Stomach (tissue), 9 donors: ENCODE measurements around the gene LIN7A. TPM values are rescaled to one million over a fixed set of nuclear protein-coding genes. Genes with fewer than 3 reads are reported as not detected.

ENCODE experiments used
- DNase-seq, 2 donors: peaks; one replicate each; pipeline versions ENCODE4 v3.0.0 to v3.0.0-alpha.2; 2013 to 2019
- H3K27ac ChIP-seq, 5 donors: fragments of 200-600 bp in 4 of 5; sonication (generic) in 4 of 5; one replicate each; pipeline ENCODE4 v1.5.1; 2013 to 2019; ENCODE audit warnings: mild to moderate bottlenecking in 1 of 5, moderate library complexity in 1 of 5
- H3K27me3 ChIP-seq, 3 donors: fragments of 200-600 bp; sonication (generic); one replicate each; pipeline ENCODE4 v1.5.1; 2017 to 2019; ENCODE audit warnings: mixed run types in 1 of 3
- H3K36me3 ChIP-seq, 4 donors: fragments of 200-600 bp; sonication (generic); 1 replicate in 3 of 4; 2 replicates in 1 of 4; pipeline ENCODE4 v1.5.1; 2016 to 2019
- H3K4me1 ChIP-seq, 4 donors: fragments of 200-600 bp; sonication (generic); one replicate each; pipeline ENCODE4 v1.5.1; 2016 to 2019
- H3K4me3 ChIP-seq, 4 donors: fragments of 200-600 bp; sonication (generic) in 3 of 4; one replicate each; pipeline ENCODE4 v1.5.1; 2016 to 2019; ENCODE audit warnings: mild to moderate bottlenecking in 1 of 4
- H3K9me3 ChIP-seq, 4 donors: fragments of 200-600 bp; sonication (generic); one replicate each; pipeline ENCODE4 v1.5.1; 2016 to 2019
- EP300 ChIP-seq: sonication (generic); formaldehyde crosslinking; IDR thresholded peaks from one replicate; pipeline ENCODE4 v1.6.1; 2017; ENCODE audit warnings: antibody characterized with exemption
- POLR2A ChIP-seq, 4 donors: fragments of 450-650 bp; IDR thresholded peaks; one replicate each; pipeline ENCODE4 v1.6.1; 2016; ENCODE audit warnings: antibody characterized with exemption in 4 of 4, control low read depth in 2 of 4, mild to moderate bottlenecking in 1 of 4, moderate library complexity in 1 of 4
- POLR2AphosphoS5 ChIP-seq, 3 donors: sonication (generic); formaldehyde crosslinking; IDR thresholded peaks; one replicate each; pipeline ENCODE4 v1.6.1; 2016; ENCODE audit warnings: antibody characterized with exemption in 3 of 3
- WGBS, 5 donors: extraction: QIAGEN DNeasy Blood & Tissue Kit in 3 of 5; methylation state at CpG; one replicate each; pipeline versions ENCODE4 v1.1.5 to v1.1.7; 2013 to 2018; 5-methylcytosine and 5-hydroxymethylcytosine counted together
- intact Hi-C: fragments of 100-400 bp; cut with DNase I; formaldehyde crosslinking; loops from one replicate; pipeline ENCODE4 v1.15.1; 2023; ENCODE audit warnings: low total_unique reads
- polyA plus RNA-seq, 3 donors: library from polyadenylated mRNA; stranded (reverse); fragments of 200-250 nt; gene quantifications; one replicate each; pipeline ENCODE4 v1.2.3, GENCODE V29; 2013
- total RNA-seq, 5 donors: library from RNA; depleted of rRNA; stranded (reverse); fragments of >200 nt; gene quantifications; one replicate each; pipeline versions ENCODE4 v1.1.0 to v1.2.3, GENCODE V29; 2014 to 2016
- TF ChIP-seq, protein P1 (sequence below), 7 experiments: fragments of 450-650 bp in 4 of 7; fragments of 200-600 bp in 3 of 7; sonication (generic) in 3 of 7; IDR thresholded peaks; one replicate each; pipeline ENCODE4 v1.5.1; 2016 to 2019; ENCODE audit warnings: antibody characterized with exemption in 7 of 7, control low read depth in 2 of 7, mild to moderate bottlenecking in 1 of 7
- donor health status: healthy with polysubstance abuse.
- donor health status: Bipolar disorder and iron deficiency.
- donor health status: healthy.

Gene LIN7A
- total and polyA plus RNA-seq, 8 donors, result 0.45 to 163 (median 2.7) TPM

DNA sequence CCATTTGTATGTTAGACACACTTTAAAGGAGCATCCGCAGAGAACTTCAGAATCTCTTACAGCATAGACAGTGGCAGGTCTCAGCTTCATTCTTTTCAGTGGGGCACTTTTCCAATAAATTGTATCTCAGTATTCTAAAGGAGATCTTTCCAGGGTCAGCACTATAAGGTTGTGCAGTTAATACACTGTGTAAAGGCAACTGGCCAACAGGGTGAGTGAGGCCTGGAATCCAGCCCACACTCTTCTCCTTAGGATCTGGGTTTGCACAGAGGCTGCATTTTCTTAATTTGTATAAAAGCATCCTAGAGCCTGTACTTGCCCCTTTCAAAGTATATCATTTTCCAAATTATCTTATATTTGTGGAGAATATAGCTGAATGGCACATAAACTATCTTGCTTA, 126.9 kb downstream of the LIN7A start:
- Histone ChIP-seq H3K36me3 (no peaks in the 10 kb centered on the region), H3K4me1 (no peaks in the 10 kb centered on the region), H3K27me3 (no peaks in the 10 kb centered on the region), H3K9me3 (no peaks in the 10 kb centered on the region), H3K27ac (no peak overlapping the region), H3K4me3 (no peak overlapping the region)
- no peak for DNase-seq
- 0 to 42% (median 3%) methylated on average over 1 of the region's 1 CpG for WGBS, 5 donors
- no peak for TF ChIP-seq POLR2A (IDR thresholded peaks at IDR 0.05)
- TF ChIP-seq EP300, result no peak
- no peak for TF ChIP-seq POLR2AphosphoS5 (IDR thresholded peaks at IDR 0.05)
- TF ChIP-seq, protein P1, sequence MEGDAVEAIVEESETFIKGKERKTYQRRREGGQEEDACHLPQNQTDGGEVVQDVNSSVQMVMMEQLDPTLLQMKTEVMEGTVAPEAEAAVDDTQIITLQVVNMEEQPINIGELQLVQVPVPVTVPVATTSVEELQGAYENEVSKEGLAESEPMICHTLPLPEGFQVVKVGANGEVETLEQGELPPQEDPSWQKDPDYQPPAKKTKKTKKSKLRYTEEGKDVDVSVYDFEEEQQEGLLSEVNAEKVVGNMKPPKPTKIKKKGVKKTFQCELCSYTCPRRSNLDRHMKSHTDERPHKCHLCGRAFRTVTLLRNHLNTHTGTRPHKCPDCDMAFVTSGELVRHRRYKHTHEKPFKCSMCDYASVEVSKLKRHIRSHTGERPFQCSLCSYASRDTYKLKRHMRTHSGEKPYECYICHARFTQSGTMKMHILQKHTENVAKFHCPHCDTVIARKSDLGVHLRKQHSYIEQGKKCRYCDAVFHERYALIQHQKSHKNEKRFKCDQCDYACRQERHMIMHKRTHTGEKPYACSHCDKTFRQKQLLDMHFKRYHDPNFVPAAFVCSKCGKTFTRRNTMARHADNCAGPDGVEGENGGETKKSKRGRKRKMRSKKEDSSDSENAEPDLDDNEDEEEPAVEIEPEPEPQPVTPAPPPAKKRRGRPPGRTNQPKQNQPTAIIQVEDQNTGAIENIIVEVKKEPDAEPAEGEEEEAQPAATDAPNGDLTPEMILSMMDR (IDR thresholded peaks at IDR 0.05), result no peak
- intact Hi-C loops, result no loop called here

DNA sequence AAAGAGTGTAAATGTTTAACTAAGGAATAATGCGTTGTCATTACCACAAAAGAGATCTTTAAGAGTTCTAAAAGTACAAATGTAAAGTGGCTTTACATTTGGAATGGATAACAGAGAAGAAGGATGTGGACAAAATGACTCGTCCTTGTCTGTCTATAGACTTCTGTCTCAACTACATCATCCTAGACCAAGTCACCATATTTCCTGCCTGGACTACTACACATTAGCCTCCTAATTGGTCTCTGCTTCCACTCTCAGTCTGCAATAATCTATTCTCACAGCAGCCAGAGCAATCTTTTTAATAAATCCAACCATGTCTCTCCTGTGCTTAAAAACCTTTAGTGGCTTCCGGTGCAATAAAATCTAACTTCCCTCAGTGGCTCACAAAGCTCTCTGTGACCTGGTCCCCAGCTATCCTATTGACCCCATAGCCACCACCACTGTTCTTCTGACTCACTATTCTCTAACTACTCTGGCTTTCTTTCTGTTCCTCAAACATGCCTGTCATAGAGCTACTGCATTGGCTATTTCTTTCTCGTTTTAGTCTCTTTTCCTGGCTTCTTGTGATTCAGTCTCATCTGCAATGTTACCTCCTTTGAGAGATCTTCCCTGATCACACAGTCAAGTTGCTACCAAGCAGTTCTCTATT, 130.0 kb downstream of the LIN7A start:
- 81 to 86% (median 84%) methylated on average over 4 of the region's 4 CpGs for WGBS, 5 donors
- intact Hi-C loops, result no loop called here
- no peak for DNase-seq

DNA sequence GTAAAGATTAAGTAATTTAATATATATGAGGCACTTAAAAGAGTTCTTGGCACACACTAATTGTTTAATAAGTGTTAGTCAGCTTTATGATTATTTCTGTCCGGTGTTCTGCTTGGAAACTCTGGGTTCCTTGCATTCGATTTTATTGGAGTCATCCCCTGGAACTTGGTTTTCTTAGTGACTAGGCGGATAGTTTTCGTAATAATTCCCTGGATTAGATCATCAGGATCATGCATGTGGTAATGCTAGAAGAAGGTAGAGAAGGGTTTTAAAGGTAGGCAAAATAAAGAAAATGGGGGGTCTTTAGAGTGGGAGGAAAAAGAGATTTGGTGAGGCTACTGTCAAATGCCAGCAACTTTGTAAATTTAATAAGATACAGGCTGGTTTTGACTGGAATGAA, 132.6 kb downstream of the LIN7A start:
- Histone ChIP-seq H3K4me3 (no peak overlapping the region), H3K4me1 (no peaks in the 10 kb centered on the region), H3K36me3 (no peaks in the 10 kb centered on the region), H3K27me3 (no peaks in the 10 kb centered on the region), H3K9me3 (no peaks in the 10 kb centered on the region), H3K27ac (no peak overlapping the region)
- DNase-seq, result no peak
- no peak for TF ChIP-seq POLR2A (IDR thresholded peaks at IDR 0.05)
- no peak for TF ChIP-seq EP300
- TF ChIP-seq, protein P1 (IDR thresholded peaks at IDR 0.05), result no peak
- TF ChIP-seq POLR2AphosphoS5 (IDR thresholded peaks at IDR 0.05), result no peak
- WGBS, 5 donors, result 80 to 94% (median 91%) methylated on average over 4 of the region's 4 CpGs
- intact Hi-C loops, result no loop called here

More for the DNA sequence above, 130.0 kb downstream of the LIN7A start:
- TF ChIP-seq, protein P1 (IDR thresholded peaks at IDR 0.05), result no peak
- no peak for TF ChIP-seq POLR2AphosphoS5 (IDR thresholded peaks at IDR 0.05)
- TF ChIP-seq POLR2A (IDR thresholded peaks at IDR 0.05), result no peak
- TF ChIP-seq EP300, result no peak
- no peaks in the 10 kb centered on the region for H3K36me3 ChIP-seq
- no peak overlapping the region for H3K27ac ChIP-seq
- H3K4me3 ChIP-seq, result no peak overlapping the region
- no peaks in the 10 kb centered on the region for H3K27me3 ChIP-seq
- H3K4me1 ChIP-seq, result no peaks in the 10 kb centered on the region
- H3K9me3 ChIP-seq, result no peaks in the 10 kb centered on the region

DNA sequence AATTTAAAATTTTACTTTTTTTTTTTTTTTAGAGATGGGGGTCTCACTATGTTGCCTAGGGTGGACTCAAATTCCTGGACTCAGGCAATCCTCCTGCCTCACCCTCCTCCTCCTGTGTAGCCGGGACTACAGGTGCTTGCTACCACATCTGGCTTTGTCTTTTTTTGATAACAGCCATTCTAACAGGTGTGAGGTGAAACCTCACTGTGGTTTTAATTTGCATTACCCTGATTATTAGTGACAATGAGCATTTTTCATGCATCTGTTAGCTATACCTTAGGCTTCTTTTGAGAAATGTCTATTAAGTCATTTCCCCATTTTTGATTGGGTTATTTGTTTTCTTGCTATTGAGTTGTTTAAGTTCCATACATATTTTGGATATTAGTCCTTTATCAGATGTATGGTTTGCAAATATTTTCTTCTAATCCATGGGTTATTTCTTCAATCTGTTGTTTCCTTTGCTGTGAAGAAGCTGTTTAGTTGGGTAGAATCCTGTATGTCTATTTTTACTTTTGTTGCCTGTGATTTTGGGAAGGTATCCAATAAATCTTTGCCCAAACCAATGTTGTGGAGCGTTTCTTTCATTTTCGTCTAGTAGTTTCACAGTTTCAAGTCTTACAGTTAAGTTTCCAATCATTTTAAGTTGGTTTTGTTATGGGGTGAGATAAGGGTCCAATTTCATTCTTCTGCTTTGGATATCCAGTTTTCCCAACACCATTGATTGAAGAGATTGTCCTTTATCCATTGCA, 134.9 kb downstream of the LIN7A start:
- 61 to 86% (median 73%) methylated on average over 3 of the region's 3 CpGs for WGBS, 5 donors
- intact Hi-C loops, result no loop called here
- Histone ChIP-seq H3K9me3 (no peaks in the 10 kb centered on the region), H3K27ac (no peak overlapping the region), H3K36me3 (no peaks in the 10 kb centered on the region), H3K27me3 (no peaks in the 10 kb centered on the region), H3K4me3 (no peak overlapping the region), H3K4me1 (no peaks in the 10 kb centered on the region)
- DNase-seq, result no peak
- TF ChIP-seq, protein P1 (IDR thresholded peaks at IDR 0.05), result no peak
- TF ChIP-seq EP300 (no peak), POLR2AphosphoS5 (IDR thresholded peaks at IDR 0.05) (no peak), POLR2A (IDR thresholded peaks at IDR 0.05) (no peak)
